ENCODE measurements around the gene EYS.

Gene EYS

GRCh38 chr6:65709099-65709830, 2.2 kb upstream of the EYS start:
- POLR2A ChIA-PET: no interaction called here
- CTCF ChIA-PET: no interaction called here
- DNase-seq (ENCODE audit: extremely low spot score): no peak
- no peak for TF ChIP-seq CTCF (IDR thresholded peaks at IDR 0.05; ENCODE audit: control extremely low read depth, extremely low read depth, low read depth, missing control alignments)

GRCh38 chr6:65708162-65708561, 1.1 kb upstream of the EYS start:
- POLR2A ChIA-PET: no interaction called here
- DNase-seq (ENCODE audit: extremely low spot score): no peak
- no peak for TF ChIP-seq CTCF (IDR thresholded peaks at IDR 0.05; ENCODE audit: control extremely low read depth, extremely low read depth, low read depth, missing control alignments)
- CTCF ChIA-PET: no interaction called here

GRCh38 chr6:65706436-65706835, 590 bp downstream of the EYS start:
- CTCF ChIA-PET: no interaction called here
- TF ChIP-seq CTCF (IDR thresholded peaks at IDR 0.05; ENCODE audit: control extremely low read depth, extremely low read depth, low read depth, missing control alignments): no peak
- POLR2A ChIA-PET: no interaction called here
- DNase-seq (ENCODE audit: extremely low spot score): no peak

GRCh38 chr6:65701325-65701724, 5.7 kb downstream of the EYS start:
- TF ChIP-seq CTCF (IDR thresholded peaks at IDR 0.05; ENCODE audit: control extremely low read depth, extremely low read depth, low read depth, missing control alignments): no peak
- POLR2A ChIA-PET: no interaction called here
- no peak for DNase-seq (ENCODE audit: extremely low spot score)
- CTCF ChIA-PET: no interaction called here

- CTCF ChIA-PET: interaction anchor here (1.1 kb wide), 1 partner anchor 19 kb away, joined by 4 read pairs; no protein-coding TSS in a partner anchor
- TF ChIP-seq CTCF (IDR thresholded peaks at IDR 0.05; ENCODE audit: control extremely low read depth, extremely low read depth, low read depth, missing control alignments): no peak
- POLR2A ChIA-PET: no interaction called here
- no peak for DNase-seq (ENCODE audit: extremely low spot score)
Measured at GRCh38 chr6:65700561-65700960, 6.5 kb downstream of the EYS start.

- no peak for TF ChIP-seq CTCF (IDR thresholded peaks at IDR 0.05; ENCODE audit: control extremely low read depth, extremely low read depth, low read depth, missing control alignments)
- DNase-seq (ENCODE audit: extremely low spot score): no peak
- CTCF ChIA-PET: no interaction called here
- POLR2A ChIA-PET: no interaction called here
Measured at GRCh38 chr6:65692109-65692508, 14.9 kb downstream of the EYS start.

Measured in GM10248 (cell line).